HCT116 (cell line): ENCODE measurements around the gene RBM43. TPM values are rescaled to one million over a fixed set of nuclear protein-coding genes. Genes with fewer than 3 reads are reported as not detected.

ENCODE experiments used
- ATAC-seq: fragments of 200-7000 bp; cut with Tn5 transposase; 2 replicates; pipeline ENCODE4 v1.9.1; 2020; ENCODE audit warnings: mild to moderate bottlenecking, moderate library complexity
- BruUV-seq: library from RNA; stranded (reverse); fragments of 400-500 nt; replicated peaks from 2 replicates; lab custom pipeline; 2021; lab: Mats Ljungman, UMichigan
- CTCF ChIA-PET: fragments of 300-600 bp; sonication (Branson Sonifier 250); formaldehyde crosslinking; loops from one replicate; lab custom pipeline; 2021; ENCODE audit warnings: antibody characterized with exemption; lab: Charles Lee
- POLR2A ChIA-PET: fragments of 300-600, 350-600 bp; sonication (Branson Sonifier 250); formaldehyde crosslinking; loops from one replicate; lab custom pipeline; 2021; ENCODE audit warnings: antibody characterized with exemption; lab: Charles Lee
- RAD21 ChIA-PET, 2 experiments: fragments of 300-600 bp; sonication (Branson Sonifier 250); formaldehyde crosslinking; loops; one replicate each; lab custom pipeline; 2023; ENCODE audit warnings: low total read pairs in 2 of 2; ENCODE audit not compliant: uncharacterized antibody in 2 of 2, unreplicated experiment in 2 of 2, low non-redundant PET in 1 of 2; lab: Charles Lee
- DNase-seq: peaks from one replicate; pipeline ENCODE4 v3.0.0-alpha.2; 2010; ENCODE audit warnings: low read depth, low spot score
- H2AFZ ChIP-seq: fragments of 200-600 bp; shearing (Covaris generic), sonication (generic); 2 replicates; pipeline ENCODE4 v1.6.1; 2017; ENCODE audit warnings: low read depth, mixed run types, mixed read lengths, antibody characterized with exemption, low read length; ENCODE audit not compliant: poor library complexity, severe bottlenecking
- H3K27ac ChIP-seq: 2 replicates; pipeline ENCODE4 v1.5.1; 2012; ENCODE audit warnings: low read depth, low read length
- H3K27me3 ChIP-seq: fragments of 200-600 bp; sonication (generic); 2 replicates; pipeline ENCODE4 v1.6.1; 2016; ENCODE audit warnings: mixed run types, low read length, mixed read lengths; ENCODE audit not compliant: insufficient read depth
- H3K36me3 ChIP-seq, 2 experiments: fragments of 200-500 bp in 1 of 2; fragments of 200-600 bp in 1 of 2; sonication (Bioruptor generic) in 1 of 2; sonication (generic) in 1 of 2; 2 replicates each; pipeline versions ENCODE4 v1.5.1 to v1.6.1; 2014 to 2016; ENCODE audit warnings: low read length in 2 of 2, inconsistent platforms in 1 of 2, mixed read lengths in 1 of 2, mixed run types in 1 of 2; ENCODE audit not compliant: insufficient read depth in 2 of 2, control insufficient read depth in 1 of 2
- H3K4me1 ChIP-seq, 2 experiments: fragments of 200-600 bp in 1 of 2; sonication (generic) in 1 of 2; 2 replicates each; pipeline versions ENCODE4 v1.5.1 to v1.6.1; 2012 to 2017; ENCODE audit warnings: low read length in 2 of 2, inconsistent platforms in 1 of 2, mild to moderate bottlenecking in 1 of 2, mixed read lengths in 1 of 2, mixed run types in 1 of 2, moderate library complexity in 1 of 2; ENCODE audit not compliant: insufficient read depth in 2 of 2, control insufficient read depth in 1 of 2
- H3K4me2 ChIP-seq: fragments of 200-600 bp; sonication (generic); 2 replicates; pipeline ENCODE4 v1.6.1; 2017; ENCODE audit warnings: mixed run types, low read length, mixed read lengths
- H3K4me3 ChIP-seq, 2 experiments: fragments of 200-600 bp in 1 of 2; sonication (generic) in 1 of 2; replicated peaks in 1 of 2; 2 replicates each; pipeline ENCODE4 v1.5.1; 2011 to 2016; ENCODE audit warnings: low read length in 2 of 2, control low read depth in 1 of 2, low read depth in 1 of 2, mild to moderate bottlenecking in 1 of 2, mixed read lengths in 1 of 2, mixed run types in 1 of 2
- H3K79me2 ChIP-seq: fragments of 200-600 bp; sonication (generic); 2 replicates; pipeline ENCODE4 v1.6.1; 2017; ENCODE audit warnings: mild to moderate bottlenecking, mixed run types, low read length, moderate library complexity, mixed read lengths; ENCODE audit not compliant: insufficient read depth
- H3K9ac ChIP-seq: fragments of 200-600 bp; sonication (generic); 2 replicates; pipeline ENCODE4 v1.6.1; 2016; ENCODE audit warnings: low read length, mixed read lengths
- H3K9me2 ChIP-seq: fragments of 200-600 bp; sonication (generic), shearing (Covaris generic); 2 replicates; pipeline ENCODE4 v1.6.1; 2017; ENCODE audit warnings: mixed run types, mild to moderate bottlenecking, moderate library complexity; ENCODE audit not compliant: insufficient read depth
- H3K9me3 ChIP-seq, 2 experiments: fragments of 200-500 bp in 1 of 2; fragments of 200-600 bp in 1 of 2; sonication (Bioruptor generic) in 1 of 2; sonication (generic) in 1 of 2; 2 replicates each; pipeline ENCODE4 v1.6.1; 2014 to 2017; ENCODE audit warnings: low read length in 2 of 2, mixed read lengths in 2 of 2, inconsistent platforms in 1 of 2, low read depth in 1 of 2, mild to moderate bottlenecking in 1 of 2, mixed run types in 1 of 2, moderate library complexity in 1 of 2; ENCODE audit not compliant: control insufficient read depth in 1 of 2, insufficient read depth in 1 of 2
- H4K20me1 ChIP-seq: fragments of 200-600 bp; sonication (generic), shearing (Covaris generic); 2 replicates; pipeline ENCODE4 v1.6.1; 2017; ENCODE audit warnings: mixed run types, mild to moderate bottlenecking, moderate library complexity; ENCODE audit not compliant: insufficient read depth
- ATF3 ChIP-seq: IDR thresholded peaks from 2 replicates; pipeline ENCODE4 v1.6.1; 2012
- CBX3 ChIP-seq: IDR thresholded peaks from 2 replicates; pipeline ENCODE4 v1.6.1; 2012; ENCODE audit warnings: low read depth
- CEBPB ChIP-seq: IDR thresholded peaks from 2 replicates; pipeline ENCODE4 v1.6.1; 2012; ENCODE audit warnings: low read depth
- ELF1 ChIP-seq: IDR thresholded peaks from 2 replicates; pipeline ENCODE4 v1.6.1; 2012; ENCODE audit warnings: low read depth, borderline replicate concordance
- EZH2phosphoT487 ChIP-seq: fragments of 200-600 bp; IDR thresholded peaks from 2 replicates; pipeline ENCODE4 v1.6.1; 2018; ENCODE audit warnings: antibody characterized with exemption, borderline replicate concordance
- JUND ChIP-seq: IDR thresholded peaks from 2 replicates; pipeline ENCODE4 v1.6.1; 2012
- POLR2AphosphoS5 ChIP-seq: IDR thresholded peaks from 2 replicates; pipeline ENCODE4 v1.6.1; 2011; ENCODE audit warnings: mild to moderate bottlenecking, low read depth, low read length, moderate library complexity
- REST ChIP-seq: IDR thresholded peaks from 2 replicates; pipeline ENCODE4 v1.6.1; 2012; ENCODE audit warnings: low read depth
- SIN3A ChIP-seq: IDR thresholded peaks from 2 replicates; pipeline ENCODE4 v1.6.1; 2012; ENCODE audit warnings: low read depth
- SP1 ChIP-seq: IDR thresholded peaks from 2 replicates; pipeline ENCODE4 v1.6.1; 2012; ENCODE audit warnings: low read depth
- SRF ChIP-seq: IDR thresholded peaks from 2 replicates; pipeline ENCODE4 v1.6.1; 2012; ENCODE audit warnings: low read depth
- TCF7L2 ChIP-seq: IDR thresholded peaks from 2 replicates; pipeline ENCODE4 v1.7.0; 2011; ENCODE audit warnings: borderline replicate concordance, inconsistent platforms; ENCODE audit not compliant: insufficient read depth, insufficient read length; ENCODE audit errors: extremely low read depth
- YY1 ChIP-seq: IDR thresholded peaks from 2 replicates; pipeline ENCODE4 v1.6.1; 2011; ENCODE audit warnings: low read length, low read depth, moderate library complexity, mild to moderate bottlenecking; ENCODE audit not compliant: insufficient replicate concordance; ENCODE audit errors: extremely low read depth
- ZFX ChIP-seq: fragments of 450-650 bp; IDR thresholded peaks from 2 replicates; pipeline ENCODE4 v1.6.1; 2017
- ZNF274 ChIP-seq: fragments of 200-500 bp; sonication (Bioruptor generic); IDR thresholded peaks from 2 replicates; pipeline ENCODE4 v1.6.1; 2014; ENCODE audit warnings: mild to moderate bottlenecking, low read depth, low read length, inconsistent platforms
- intact Hi-C: fragments of 100-400 bp; cut with micrococcal nuclease; formaldehyde crosslinking; loops from 2 replicates; pipeline ENCODE4 v1.10.0; 2022
- total RNA-seq: library from RNA; stranded (reverse); gene quantifications from one replicate; pipeline ENCODE4 v1.2.1, GENCODE V29; 2021; ENCODE audit not compliant: unreplicated experiment
- TF ChIP-seq, protein P1 (sequence below), 3 experiments: fragments of 200-600 bp in 1 of 3; sonication (generic) in 1 of 3; IDR thresholded peaks in 2 of 3; conservative IDR thresholded peaks in 1 of 3; 2 replicates each; pipeline ENCODE4 v1.5.1; 2012 to 2017; ENCODE audit warnings: low read depth in 2 of 3, low read length in 2 of 3, antibody characterized with exemption in 1 of 3, borderline replicate concordance in 1 of 3, control low read depth in 1 of 3, mild to moderate bottlenecking in 1 of 3, mixed read lengths in 1 of 3, mixed run types in 1 of 3, moderate library complexity in 1 of 3; ENCODE audit not compliant: insufficient read depth in 1 of 3

The RBM43 gene
- total RNA-seq, 1 experiment from 2014 or later: 3.3 TPM

GRCh38 chr2:151239624-151240023, 22.0 kb downstream of the RBM43 start:
- no peak for DNase-seq

More at GRCh38 chr2:151239624-151240023, 22.0 kb downstream of the RBM43 start:
- Histone ChIP-seq H4K20me1 (no peaks in the 10 kb centered on the region), H3K27me3 (no peaks in the 10 kb centered on the region), H3K9me2 (no peaks in the 10 kb centered on the region), H3K36me3 (no peaks in the 10 kb centered on the region), H3K27ac (no peak overlapping the region), H2AFZ (no peak overlapping the region), H3K4me2 (no peak overlapping the region), H3K9me3 (no peaks in the 10 kb centered on the region), H3K4me3 (no peak overlapping the region), H3K9ac (no peak overlapping the region), H3K4me1 (no peaks in the 10 kb centered on the region; a peak in 1 of 4 replicates), H3K79me2 (no peaks in the 10 kb centered on the region)
- ChIA-PET POLR2A (no interaction called here), CTCF (interaction anchor here (1.0 to 2.6 kb wide), 15 partner anchors 10 to 1666 kb away, joined by 3 to 13 read pairs (median 5); no protein-coding TSS in a partner anchor), RAD21 (interaction anchor here in 1 of 2 experiments (0.6 kb wide), 1 partner anchor 51 kb away, joined by 4 read pairs; no protein-coding TSS in a partner anchor)
- no peak for ATAC-seq
- no peak for TF ChIP-seq CBX3
- no peak for TF ChIP-seq CEBPB
- no peak for TF ChIP-seq TCF7L2
- TF ChIP-seq, protein P1, sequence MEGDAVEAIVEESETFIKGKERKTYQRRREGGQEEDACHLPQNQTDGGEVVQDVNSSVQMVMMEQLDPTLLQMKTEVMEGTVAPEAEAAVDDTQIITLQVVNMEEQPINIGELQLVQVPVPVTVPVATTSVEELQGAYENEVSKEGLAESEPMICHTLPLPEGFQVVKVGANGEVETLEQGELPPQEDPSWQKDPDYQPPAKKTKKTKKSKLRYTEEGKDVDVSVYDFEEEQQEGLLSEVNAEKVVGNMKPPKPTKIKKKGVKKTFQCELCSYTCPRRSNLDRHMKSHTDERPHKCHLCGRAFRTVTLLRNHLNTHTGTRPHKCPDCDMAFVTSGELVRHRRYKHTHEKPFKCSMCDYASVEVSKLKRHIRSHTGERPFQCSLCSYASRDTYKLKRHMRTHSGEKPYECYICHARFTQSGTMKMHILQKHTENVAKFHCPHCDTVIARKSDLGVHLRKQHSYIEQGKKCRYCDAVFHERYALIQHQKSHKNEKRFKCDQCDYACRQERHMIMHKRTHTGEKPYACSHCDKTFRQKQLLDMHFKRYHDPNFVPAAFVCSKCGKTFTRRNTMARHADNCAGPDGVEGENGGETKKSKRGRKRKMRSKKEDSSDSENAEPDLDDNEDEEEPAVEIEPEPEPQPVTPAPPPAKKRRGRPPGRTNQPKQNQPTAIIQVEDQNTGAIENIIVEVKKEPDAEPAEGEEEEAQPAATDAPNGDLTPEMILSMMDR (IDR thresholded peaks at IDR 0.05 in 2 of 3, conservative IDR thresholded peaks at IDR 0.05 in 1 of 3; ENCODE audit: borderline replicate concordance in 1 of 3, insufficient read depth in 1 of 3, low read depth in 2 of 3, low read length in 2 of 3): no peak
- no peak for TF ChIP-seq ZNF274
- no peak for TF ChIP-seq EZH2phosphoT487
- TF ChIP-seq ZFX: no peak
- no peak for TF ChIP-seq SIN3A
- TF ChIP-seq ATF3: no peak
- no peak for TF ChIP-seq YY1
- no peak for TF ChIP-seq SP1
- no peak for TF ChIP-seq SRF
- no peak for TF ChIP-seq REST
- no peak for TF ChIP-seq POLR2AphosphoS5
- TF ChIP-seq ELF1: no peak
- no peak for TF ChIP-seq JUND
- intact Hi-C loops: loop anchor here (2.0 to 10.0 kb wide), 3 partner anchors 629 to 1455 kb away; partner anchors contain the start of gene RND3
- BruUV-seq: no TSS peak
